ENCODE measurements around the gene CEP43. TPM values are rescaled to one million over a fixed set of nuclear protein-coding genes. Genes with fewer than 3 reads are reported as not detected.

CEP43 gene
- total RNA-seq, 2 donors from 2014 or later = 7.7 to 8.5 TPM

DNA sequence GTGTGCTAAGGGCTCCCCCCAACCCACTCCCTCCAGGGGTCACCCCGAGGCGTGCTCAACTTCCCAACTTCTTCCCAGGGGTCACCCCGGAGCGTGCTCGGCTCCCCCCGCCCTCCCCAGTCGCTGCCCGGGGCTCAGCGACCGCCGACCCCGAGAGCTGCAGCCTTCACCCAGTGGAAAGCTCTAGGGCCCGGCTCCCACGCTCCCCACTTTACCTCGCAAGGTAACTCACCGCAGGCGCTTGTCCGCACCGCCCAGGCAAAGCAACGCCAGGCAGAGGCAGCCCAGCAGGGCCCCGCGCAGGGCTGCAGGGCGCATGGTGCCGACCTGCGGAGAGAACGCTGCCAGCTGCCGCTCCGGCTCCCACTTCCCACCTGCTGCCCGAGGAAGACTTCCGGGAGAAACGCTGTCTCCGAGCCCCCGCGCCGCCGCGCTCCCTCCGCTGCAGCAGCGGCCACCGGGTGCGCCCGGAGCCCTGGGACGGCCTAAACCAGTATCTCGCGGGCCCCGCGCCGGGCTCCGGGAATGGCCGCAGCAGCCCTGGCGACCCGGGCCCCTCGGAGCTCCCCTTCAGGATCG, 43.2 kb upstream of the CEP43 start:
- no peaks in the 10 kb centered on the region for H3K27me3 ChIP-seq (replicated peaks; ENCODE audit: insufficient read depth)
- H3K4me3 ChIP-seq = peak overlapping the region; percentile 84
- DNase-seq (ENCODE audit: low spot score) = no peak
- peaks cover 4 to 21% of the 10 kb centered on the region in 2 donors for H3K4me1 ChIP-seq (ENCODE audit: control insufficient read depth in 1 of 2, low read depth in 2 of 2)
- H3K9me3 ChIP-seq = no peaks in the 10 kb centered on the region
- no peaks in the 10 kb centered on the region for H3K36me3 ChIP-seq
- no peak overlapping the region for H3K27ac ChIP-seq
- ATAC-seq (ENCODE audit: insufficient number of reproducible peaks, low FRiP score, low read depth) = peak; percentile 32
- TF ChIP-seq, protein P1, sequence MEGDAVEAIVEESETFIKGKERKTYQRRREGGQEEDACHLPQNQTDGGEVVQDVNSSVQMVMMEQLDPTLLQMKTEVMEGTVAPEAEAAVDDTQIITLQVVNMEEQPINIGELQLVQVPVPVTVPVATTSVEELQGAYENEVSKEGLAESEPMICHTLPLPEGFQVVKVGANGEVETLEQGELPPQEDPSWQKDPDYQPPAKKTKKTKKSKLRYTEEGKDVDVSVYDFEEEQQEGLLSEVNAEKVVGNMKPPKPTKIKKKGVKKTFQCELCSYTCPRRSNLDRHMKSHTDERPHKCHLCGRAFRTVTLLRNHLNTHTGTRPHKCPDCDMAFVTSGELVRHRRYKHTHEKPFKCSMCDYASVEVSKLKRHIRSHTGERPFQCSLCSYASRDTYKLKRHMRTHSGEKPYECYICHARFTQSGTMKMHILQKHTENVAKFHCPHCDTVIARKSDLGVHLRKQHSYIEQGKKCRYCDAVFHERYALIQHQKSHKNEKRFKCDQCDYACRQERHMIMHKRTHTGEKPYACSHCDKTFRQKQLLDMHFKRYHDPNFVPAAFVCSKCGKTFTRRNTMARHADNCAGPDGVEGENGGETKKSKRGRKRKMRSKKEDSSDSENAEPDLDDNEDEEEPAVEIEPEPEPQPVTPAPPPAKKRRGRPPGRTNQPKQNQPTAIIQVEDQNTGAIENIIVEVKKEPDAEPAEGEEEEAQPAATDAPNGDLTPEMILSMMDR (IDR thresholded peaks at IDR 0.05) = no peak

DNA sequence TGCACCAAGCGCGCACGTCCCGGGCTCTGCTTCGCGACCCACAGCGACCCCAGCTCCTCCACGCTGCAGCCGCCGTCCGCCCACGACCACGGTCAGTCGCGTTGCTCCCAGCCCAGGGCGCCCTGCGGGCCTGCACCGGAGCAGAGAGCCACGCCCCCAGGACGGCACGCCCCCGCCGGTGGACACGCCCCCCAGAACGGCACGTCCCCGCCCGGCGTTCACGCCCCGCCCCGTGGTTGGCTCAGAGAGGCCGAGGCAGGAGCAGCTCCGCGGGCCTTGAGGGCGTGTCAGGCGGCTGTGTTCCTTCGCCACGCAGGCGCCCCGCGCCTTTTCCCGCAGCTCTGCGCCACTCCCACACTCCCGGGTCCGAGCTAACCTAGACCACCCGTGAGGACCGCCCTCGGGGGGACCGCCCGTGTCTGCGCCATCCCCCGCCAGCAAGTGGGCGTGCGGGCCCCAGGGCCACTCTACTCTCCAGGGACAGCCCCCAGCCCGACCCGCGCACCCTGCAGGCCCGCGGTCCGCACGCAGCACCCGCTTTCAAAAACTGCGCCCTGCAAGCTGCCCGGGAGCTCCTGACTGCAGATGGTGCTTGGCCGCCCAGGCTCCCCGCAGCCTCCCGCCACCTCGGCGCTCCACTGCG, 42.6 kb upstream of the CEP43 start, which contains the start of gene RNASET2:
Gene RNASET2, minus strand, starts transcription at position 107 of the 643 bp plus-strand sequence. CDS start 368 bp downstream, outside the sequence.
- Histone ChIP-seq H3K27ac (peak within 1 kb of the TSS; percentile 62 to 75), H3K4me1 (ENCODE audit: control insufficient read depth in 1 of 2, low read depth in 2 of 2) (peaks cover 4 to 21% of the 10 kb centered on the region in 2 donors), H3K27me3 (replicated peaks; ENCODE audit: insufficient read depth) (no peaks in the 10 kb centered on the region), H3K4me3 (peak within 1 kb of the TSS; percentile 84), H3K9me3 (no peaks in the 10 kb centered on the region), H3K36me3 (no peaks in the 10 kb centered on the region)
- DNase-seq (ENCODE audit: low spot score) (peak; percentile 89), ATAC-seq (ENCODE audit: insufficient number of reproducible peaks, low FRiP score, low read depth) (peak; percentile 84)
- TF ChIP-seq, protein P1 (IDR thresholded peaks at IDR 0.05) = no peak

DNA sequence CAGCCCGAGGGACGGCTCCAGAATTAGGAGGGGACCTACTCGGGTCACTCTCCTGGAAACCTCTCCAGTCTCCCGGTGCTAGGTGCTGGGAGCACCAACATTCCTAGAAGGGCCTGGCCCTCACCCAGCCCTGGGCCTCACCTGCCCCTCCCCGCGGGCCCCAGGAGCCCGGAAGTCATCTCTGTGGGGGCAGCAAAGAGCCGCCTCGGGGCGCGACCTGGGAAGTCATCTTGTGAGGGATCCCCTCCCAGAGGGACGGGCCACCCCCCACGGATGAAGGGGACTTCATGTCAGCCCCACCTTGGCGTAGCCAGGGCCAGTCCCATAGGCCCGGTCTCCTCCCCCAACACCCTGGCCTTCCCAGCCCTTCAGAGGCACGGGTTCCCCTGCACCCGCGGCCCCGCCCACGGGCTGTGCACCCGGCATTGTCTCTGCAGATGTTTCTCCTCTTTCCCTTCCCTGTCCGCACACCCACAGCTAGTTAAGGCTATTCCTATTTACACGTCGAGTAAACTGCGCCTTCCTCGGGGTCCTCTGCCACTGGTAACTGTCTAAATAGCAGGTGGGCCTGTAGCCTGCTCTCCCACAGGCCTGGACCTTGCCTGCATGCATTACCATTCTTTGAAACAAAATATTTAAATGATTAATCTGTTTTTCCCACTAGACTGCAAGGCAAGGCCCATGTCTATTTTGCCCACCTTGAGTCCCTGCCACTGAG, 42.0 kb upstream of the CEP43 start:
- Histone ChIP-seq H3K27me3 (replicated peaks; ENCODE audit: insufficient read depth) (no peaks in the 10 kb centered on the region), H3K27ac (peak overlapping the region; percentile 62 to 75), H3K4me1 (ENCODE audit: control insufficient read depth in 1 of 2, low read depth in 2 of 2) (peaks cover 4 to 21% of the 10 kb centered on the region in 2 donors), H3K36me3 (no peaks in the 10 kb centered on the region), H3K4me3 (peak overlapping the region; percentile 84), H3K9me3 (no peaks in the 10 kb centered on the region)
- TF ChIP-seq, protein P1 (IDR thresholded peaks at IDR 0.05) = no peak
- ATAC-seq (ENCODE audit: insufficient number of reproducible peaks, low FRiP score, low read depth) (peak; percentile 3), DNase-seq (ENCODE audit: low spot score) (no peak)

DNA sequence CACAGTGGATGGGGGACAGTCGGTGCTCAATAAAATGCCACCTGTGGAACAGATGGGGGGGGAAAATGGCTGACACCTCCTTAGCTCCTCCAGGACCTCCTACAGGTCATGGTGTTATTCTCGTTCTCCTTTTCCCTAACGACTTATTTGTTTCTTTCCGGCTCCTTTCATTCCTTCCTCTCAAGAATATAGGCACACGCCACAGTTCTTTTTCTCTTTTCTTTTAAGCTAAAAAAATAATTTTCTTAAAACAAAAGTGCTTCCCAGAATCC, 41.5 kb upstream of the CEP43 start:
- ATAC-seq (ENCODE audit: insufficient number of reproducible peaks, low FRiP score, low read depth) (no peak), DNase-seq (ENCODE audit: low spot score) (no peak)
- H3K27ac ChIP-seq = peak overlapping the region in 1 of 2 donors; percentile 62

More for the DNA sequence above, 41.5 kb upstream of the CEP43 start:
- H3K9me3 ChIP-seq = no peaks in the 10 kb centered on the region
- TF ChIP-seq, protein P1 (IDR thresholded peaks at IDR 0.05) = no peak
- H3K27me3 ChIP-seq (replicated peaks; ENCODE audit: insufficient read depth) = no peaks in the 10 kb centered on the region
- peaks cover 4 to 21% of the 10 kb centered on the region in 2 donors for H3K4me1 ChIP-seq (ENCODE audit: control insufficient read depth in 1 of 2, low read depth in 2 of 2)
- H3K4me3 ChIP-seq = no peak overlapping the region
- no peaks in the 10 kb centered on the region for H3K36me3 ChIP-seq

Data from thoracic aorta (tissue), 2 donors.